Measurements from ENCODE around the gene FAM163B.

Gene FAM163B

DNA sequence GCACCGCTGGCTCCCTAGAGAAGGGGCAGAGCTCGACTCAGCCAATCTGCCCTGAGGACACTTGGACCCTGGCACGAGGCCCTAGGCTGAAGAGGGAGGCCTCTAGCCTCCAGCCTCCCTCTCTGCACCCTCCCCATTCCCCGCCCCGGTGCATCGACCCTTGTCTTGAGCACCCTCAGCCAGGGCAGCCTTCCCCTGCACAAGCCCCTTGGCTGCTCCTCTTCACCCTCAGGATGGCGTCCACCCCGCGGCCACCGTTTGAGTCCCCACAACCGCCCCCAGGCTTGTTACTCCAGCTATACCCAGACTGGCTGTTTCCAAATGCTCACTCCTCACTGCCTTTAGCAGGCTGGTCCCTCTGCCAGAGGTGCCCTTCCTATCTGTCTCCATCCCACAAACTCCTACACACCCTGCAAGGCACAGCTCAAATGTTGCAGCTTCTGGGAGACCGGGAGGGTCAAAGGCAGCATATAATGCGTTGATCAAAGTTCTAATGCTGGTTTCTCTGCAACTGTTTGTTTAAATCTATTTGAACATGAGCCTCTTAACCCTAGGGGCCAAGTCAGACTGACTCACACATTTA, 6.5 kb upstream of the FAM163B start:
- Histone ChIP-seq H3K27me3 (ENCODE audit: insufficient read depth, poor library complexity, severe bottlenecking) (peaks cover 64% of the 10 kb centered on the region), H3K4me3 (ENCODE audit: severe bottlenecking) (no peak overlapping the region), H3K36me3 (ENCODE audit: low read depth) (no peaks in the 10 kb centered on the region), H3K27ac (ENCODE audit: poor library complexity, severe bottlenecking) (no peak overlapping the region), H3K9me3 (ENCODE audit: severe bottlenecking) (no peaks in the 10 kb centered on the region), H3K4me1 (ENCODE audit: insufficient read depth, poor library complexity, severe bottlenecking) (no peaks in the 10 kb centered on the region)
- ATAC-seq (ENCODE audit: low read depth) (no peak), DNase-seq (ENCODE audit: low spot score) (no peak)
- no peak for TF ChIP-seq CTCF (IDR thresholded peaks at IDR 0.05; ENCODE audit: poor library complexity, severe bottlenecking)

GRCh38 chr9:133615186-133615585, 6.0 kb upstream of the FAM163B start:
- Histone ChIP-seq H3K36me3 (ENCODE audit: low read depth) (no peaks in the 10 kb centered on the region), H3K9me3 (ENCODE audit: severe bottlenecking) (no peaks in the 10 kb centered on the region), H3K4me3 (ENCODE audit: severe bottlenecking) (no peak overlapping the region), H3K27me3 (ENCODE audit: insufficient read depth, poor library complexity, severe bottlenecking) (peaks cover 66% of the 10 kb centered on the region), H3K4me1 (ENCODE audit: insufficient read depth, poor library complexity, severe bottlenecking) (no peaks in the 10 kb centered on the region), H3K27ac (ENCODE audit: poor library complexity, severe bottlenecking) (no peak overlapping the region)
- ATAC-seq (ENCODE audit: low read depth) (no peak), DNase-seq (ENCODE audit: low spot score) (no peak)
- TF ChIP-seq CTCF (IDR thresholded peaks at IDR 0.05; ENCODE audit: poor library complexity, severe bottlenecking): no peak

DNA sequence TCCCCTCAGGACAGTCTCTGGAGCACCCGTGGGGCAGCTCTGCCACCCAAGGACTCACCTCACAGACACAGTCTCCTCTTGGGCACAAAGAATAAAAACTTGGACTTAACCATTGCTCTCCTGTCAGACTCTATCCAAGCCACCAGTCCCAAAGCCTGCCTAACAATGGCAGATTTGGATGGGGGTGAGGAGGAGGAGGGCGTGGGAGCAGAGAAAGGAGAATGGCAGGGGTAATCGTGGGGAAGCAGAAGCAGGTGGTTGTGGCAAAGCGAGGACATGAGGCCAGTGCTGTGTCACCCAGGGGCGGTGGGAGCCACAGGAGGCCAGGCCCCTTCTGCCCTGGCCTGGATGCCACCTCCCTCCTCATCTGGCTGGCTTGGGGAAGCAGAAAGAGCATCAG, 5.5 kb upstream of the FAM163B start:
- H3K27me3 ChIP-seq (ENCODE audit: insufficient read depth, poor library complexity, severe bottlenecking): peaks cover 65% of the 10 kb centered on the region
- no peak overlapping the region for H3K27ac ChIP-seq (ENCODE audit: poor library complexity, severe bottlenecking)
- TF ChIP-seq CTCF (IDR thresholded peaks at IDR 0.05; ENCODE audit: poor library complexity, severe bottlenecking): no peak
- no peaks in the 10 kb centered on the region for H3K36me3 ChIP-seq (ENCODE audit: low read depth)
- no peak for DNase-seq (ENCODE audit: low spot score)
- no peak for ATAC-seq (ENCODE audit: low read depth)
- no peaks in the 10 kb centered on the region for H3K9me3 ChIP-seq (ENCODE audit: severe bottlenecking)
- no peak overlapping the region for H3K4me3 ChIP-seq (ENCODE audit: severe bottlenecking)
- no peaks in the 10 kb centered on the region for H3K4me1 ChIP-seq (ENCODE audit: insufficient read depth, poor library complexity, severe bottlenecking)

- Histone ChIP-seq H3K4me3 (ENCODE audit: severe bottlenecking) (no peak overlapping the region), H3K9me3 (ENCODE audit: severe bottlenecking) (no peaks in the 10 kb centered on the region), H3K36me3 (ENCODE audit: low read depth) (no peaks in the 10 kb centered on the region), H3K27me3 (ENCODE audit: insufficient read depth, poor library complexity, severe bottlenecking) (peaks cover 63% of the 10 kb centered on the region), H3K27ac (ENCODE audit: poor library complexity, severe bottlenecking) (no peak overlapping the region), H3K4me1 (ENCODE audit: insufficient read depth, poor library complexity, severe bottlenecking) (no peaks in the 10 kb centered on the region)
- ATAC-seq (ENCODE audit: low read depth) (no peak), DNase-seq (ENCODE audit: low spot score) (no peak)
- TF ChIP-seq CTCF (IDR thresholded peaks at IDR 0.05; ENCODE audit: poor library complexity, severe bottlenecking): no peak
Measured at GRCh38 chr9:133614056-133614455, 4.9 kb upstream of the FAM163B start.

DNA sequence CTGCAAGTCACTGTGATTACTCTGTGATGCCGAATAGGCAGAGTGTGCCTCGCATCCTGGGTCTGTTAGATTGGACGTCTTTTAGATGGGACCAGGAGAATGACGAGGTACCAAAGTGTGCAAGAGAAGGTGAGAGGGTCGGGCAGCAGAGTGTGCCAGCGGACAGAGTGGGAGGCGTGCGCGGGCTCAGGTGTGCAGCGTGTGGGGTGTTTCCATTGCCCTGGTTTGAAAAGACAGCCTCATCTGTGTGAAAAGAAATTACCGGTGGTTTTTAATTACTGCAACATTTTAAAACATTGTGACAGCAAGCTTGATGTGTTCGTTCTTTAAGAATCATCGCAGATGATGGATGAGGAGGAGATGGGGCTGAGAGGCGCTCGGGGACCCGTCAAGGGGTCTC, 4.2 kb upstream of the FAM163B start:
- Histone ChIP-seq H3K27ac (ENCODE audit: poor library complexity, severe bottlenecking) (no peak overlapping the region), H3K27me3 (ENCODE audit: insufficient read depth, poor library complexity, severe bottlenecking) (peaks cover 64% of the 10 kb centered on the region), H3K4me1 (ENCODE audit: insufficient read depth, poor library complexity, severe bottlenecking) (no peaks in the 10 kb centered on the region), H3K36me3 (ENCODE audit: low read depth) (no peaks in the 10 kb centered on the region), H3K4me3 (ENCODE audit: severe bottlenecking) (no peak overlapping the region), H3K9me3 (ENCODE audit: severe bottlenecking) (no peaks in the 10 kb centered on the region)
- ATAC-seq (ENCODE audit: low read depth) (no peak), DNase-seq (ENCODE audit: low spot score) (no peak)
- TF ChIP-seq CTCF (IDR thresholded peaks at IDR 0.05; ENCODE audit: poor library complexity, severe bottlenecking): no peak

Data from RWPE2 (cell line).